ELR (cell line): ENCODE data around the gene BTG2.

Source experiments
- DNase-seq: peaks from one replicate; pipeline ENCODE4 v3.0.0-alpha.2; 2015; ENCODE audit warnings: low read depth

BTG2 gene

DNA sequence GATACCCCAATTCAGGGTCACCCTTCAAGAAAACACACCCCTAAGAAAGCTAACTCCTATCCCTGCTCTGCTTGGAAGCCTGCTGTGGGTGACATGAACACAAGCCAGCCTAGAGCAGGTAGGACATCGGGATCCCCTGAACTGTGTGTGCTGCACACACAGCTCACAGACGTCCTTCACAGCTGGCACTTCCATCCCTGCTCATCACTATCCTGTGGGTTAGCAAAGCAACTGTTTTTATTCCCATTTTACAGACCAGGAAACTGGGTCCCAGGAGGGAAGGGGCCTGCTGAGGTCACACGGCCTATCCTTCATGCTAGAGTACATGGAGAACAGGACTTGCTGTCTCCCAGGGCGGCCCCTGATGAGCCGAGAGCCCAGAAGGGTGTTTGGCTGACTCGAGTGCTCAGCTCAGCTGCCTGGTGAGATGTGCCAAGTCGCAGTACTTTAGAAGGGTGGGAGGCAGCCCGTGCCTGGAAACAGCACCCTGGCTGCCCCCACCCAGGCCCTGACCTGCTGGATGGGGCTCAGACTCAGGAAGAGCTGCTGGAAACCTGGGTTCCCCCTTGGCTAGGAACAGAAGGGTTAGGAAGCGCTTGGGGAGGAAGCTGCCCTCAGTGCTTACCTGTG, 28.3 kb upstream of the BTG2 start:
- DNase-seq = no peak

DNA sequence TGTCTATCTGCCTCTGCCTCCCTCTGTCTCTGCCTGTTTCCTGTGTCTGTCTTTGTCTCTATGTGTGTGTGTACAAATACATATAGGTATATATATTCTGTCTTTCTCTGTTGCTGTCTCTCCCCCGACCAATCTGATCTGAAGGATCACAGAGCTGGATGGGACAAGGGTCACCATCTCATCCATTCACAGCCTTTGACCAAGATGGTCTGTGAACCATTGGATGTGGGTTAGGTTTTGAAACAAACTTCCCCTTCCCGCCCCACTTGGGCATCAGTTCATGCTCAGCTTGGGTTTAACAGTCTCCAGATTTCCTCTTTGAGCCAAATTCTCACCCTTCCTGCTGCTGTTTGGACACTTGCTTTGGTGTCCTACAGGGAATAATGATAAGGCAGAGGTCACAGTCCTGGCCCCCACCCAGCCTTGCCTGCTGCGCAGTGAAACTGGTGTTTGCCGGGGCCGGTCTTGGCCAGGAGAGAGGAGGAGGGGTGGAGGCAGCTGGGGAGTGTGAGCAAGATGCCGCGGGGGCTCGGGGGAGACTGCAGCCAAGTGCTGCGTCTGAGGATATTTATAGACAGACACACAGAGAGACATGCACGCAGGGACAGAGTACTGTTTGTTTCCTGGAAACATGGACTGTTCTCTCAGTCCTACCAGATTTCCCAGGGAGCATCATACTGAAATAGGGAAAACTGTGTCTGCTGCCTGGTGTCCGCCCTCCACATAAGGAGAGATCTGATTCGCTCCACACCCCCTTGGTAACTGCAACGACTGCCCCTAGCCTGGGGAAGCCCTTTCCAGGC, 27.0 kb upstream of the BTG2 start:
- peak; percentile 57 for DNase-seq

DNA sequence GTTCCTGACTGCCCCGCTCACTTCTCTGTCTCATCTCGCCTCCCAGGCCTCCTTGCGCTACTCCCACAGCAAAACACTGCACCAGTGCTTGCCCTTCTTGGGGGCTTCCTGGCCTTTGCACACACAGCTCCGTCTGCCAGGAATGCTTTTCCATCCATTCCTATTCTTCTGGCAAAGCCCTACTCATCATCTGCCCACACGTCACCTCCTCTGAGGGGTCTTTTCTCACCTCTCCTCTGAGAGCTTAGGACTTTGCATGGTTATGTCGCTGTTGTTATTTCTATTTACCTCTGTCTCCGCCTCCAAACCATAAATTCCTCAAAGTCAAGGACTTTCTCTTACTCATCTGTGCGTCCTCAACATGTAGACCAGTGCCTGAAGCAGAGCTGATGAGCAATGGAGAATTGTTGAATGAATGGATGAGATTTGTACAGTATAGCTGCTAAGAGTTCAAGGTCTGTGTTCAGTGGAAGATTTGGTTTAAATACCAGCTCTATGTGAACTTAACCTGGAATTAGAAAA, 26.4 kb upstream of the BTG2 start:
- DNase-seq = peak; percentile 21

DNA sequence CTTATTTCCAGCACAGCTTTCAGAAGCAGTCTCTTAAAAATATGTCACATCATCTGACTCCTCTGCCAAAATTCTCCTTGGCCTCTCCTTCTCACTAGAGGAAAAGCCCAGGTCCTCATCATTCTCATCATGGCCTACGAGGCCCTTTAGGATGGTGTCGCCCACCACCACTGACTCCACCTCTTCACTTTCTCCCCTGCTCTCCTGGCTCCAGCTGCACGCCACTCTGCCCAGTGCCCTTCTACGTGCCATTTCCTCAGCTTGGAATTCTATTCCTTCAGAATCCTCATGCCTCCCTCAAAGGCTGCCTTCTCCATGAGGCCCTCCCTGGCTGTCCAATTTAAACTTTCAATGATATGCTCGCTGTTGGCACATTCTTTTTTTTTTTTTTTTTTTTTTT, 25.3 kb upstream of the BTG2 start:
- no peak for DNase-seq

DNA sequence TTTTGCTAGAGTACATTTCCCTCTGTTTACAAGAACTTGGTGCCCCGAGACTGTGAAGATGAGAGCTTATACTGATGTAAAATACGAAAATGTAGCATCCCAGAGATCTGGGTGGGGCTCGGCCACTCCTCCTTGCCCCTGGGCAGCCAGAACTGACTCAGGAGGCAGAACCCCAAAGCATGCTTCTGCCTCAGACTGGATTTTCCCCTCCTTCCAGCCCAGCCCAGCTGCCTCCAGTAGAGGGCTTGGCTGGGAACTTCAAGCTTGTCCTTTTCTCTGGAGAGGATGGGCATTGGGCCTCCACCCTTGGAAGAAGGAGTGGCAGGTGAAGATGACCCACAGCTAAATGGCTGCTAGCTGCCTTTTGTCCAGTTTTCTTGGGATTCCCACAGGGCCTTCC, 24.3 kb upstream of the BTG2 start:
- peak; percentile 59 for DNase-seq

DNA sequence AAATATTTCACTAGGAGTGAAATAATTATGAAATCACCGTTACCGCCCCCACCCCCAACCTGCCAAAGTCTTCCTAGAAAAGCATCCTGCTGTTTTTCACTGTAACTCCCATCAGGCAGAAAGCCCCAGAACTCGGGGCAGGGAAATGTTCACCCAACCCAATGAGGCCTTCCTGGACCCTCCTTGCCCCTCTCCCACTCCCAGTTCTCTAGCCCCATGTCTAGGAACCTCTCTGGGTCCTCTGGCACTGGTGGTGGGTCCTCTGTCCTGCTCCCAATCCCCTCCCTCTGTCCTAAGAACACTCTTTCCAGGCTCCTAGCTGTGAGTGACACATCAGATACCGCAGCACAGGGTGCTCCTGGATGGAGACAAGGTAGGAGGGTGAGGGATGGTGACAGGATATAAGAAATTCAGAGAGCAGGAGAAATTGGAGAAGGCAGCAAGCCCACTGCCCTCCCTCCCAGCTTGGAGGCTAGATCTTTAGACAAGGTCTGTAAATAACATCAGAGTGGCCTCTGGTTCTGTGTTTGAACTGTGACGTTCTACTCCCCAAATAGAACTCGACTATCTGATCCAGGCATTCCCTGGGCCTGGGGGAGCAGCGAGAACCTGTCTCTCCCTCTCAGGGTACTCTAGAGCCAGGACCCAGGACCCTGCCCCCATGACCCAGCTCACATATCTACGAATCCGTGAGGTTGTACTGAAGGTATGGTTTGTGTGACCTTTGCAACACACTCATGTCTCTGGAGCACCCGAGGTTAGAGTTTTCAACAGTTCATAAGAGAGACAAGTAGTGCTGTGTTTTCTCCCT, 23.3 kb upstream of the BTG2 start:
- no peak for DNase-seq

DNA sequence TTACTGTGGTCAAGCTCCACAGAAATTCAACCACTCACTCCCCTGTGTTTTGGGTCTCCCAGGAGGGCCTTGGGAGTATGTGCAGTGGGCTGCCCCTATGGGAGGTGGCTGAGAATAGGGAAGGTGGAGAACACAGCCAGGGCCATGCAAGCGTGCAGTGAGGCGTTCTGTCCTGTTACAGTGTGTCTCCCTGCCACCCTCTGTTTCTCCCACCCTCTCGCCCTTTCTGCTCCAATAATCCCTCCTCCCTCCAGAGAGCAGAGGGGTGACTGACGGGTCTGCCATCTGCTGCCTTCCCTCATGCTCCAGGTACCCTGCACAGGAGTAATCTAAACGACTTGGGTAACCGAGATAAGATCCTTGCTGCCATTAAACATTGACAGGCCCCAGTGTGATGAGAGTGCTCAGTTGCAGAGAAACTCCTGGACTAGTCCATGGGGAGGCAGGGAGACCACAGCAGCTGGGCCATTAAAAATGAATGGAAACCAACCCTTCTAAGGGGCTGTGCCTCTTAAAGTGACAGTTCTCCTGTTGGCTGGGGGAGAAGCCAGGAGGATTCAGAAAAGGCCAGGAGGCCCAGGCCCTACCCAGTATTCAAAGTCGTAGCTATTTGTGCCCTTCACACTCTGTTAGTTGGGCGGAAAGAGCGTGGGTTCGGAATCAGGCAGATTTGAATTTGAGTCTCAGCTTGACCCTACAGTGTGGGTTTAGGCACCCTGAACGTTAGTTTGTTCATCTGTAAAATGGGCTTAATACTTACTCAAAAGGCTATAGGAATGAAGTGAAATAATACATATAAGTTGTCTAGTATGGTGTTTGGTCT, 22.4 kb upstream of the BTG2 start:
- DNase-seq = no peak

DNA sequence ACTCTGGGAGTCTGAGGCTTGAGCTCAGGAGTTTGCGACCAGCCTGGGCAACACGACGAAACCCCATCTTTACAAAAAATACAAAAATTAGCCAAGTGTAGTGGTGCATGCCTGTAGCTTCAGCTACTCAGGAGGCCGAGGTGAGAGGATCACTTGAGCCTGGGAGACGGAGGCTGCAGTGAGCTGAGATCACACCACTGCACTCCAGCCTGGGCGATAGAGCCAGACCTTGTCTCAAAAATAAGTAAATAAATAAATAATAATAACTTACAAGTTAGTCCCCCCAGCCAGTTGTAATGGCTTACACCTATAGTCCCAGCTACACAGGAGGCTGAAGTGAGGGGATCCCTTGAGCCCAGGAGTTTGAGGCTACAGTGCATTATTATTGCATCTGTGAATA, 21.7 kb upstream of the BTG2 start:
- no peak for DNase-seq

DNA sequence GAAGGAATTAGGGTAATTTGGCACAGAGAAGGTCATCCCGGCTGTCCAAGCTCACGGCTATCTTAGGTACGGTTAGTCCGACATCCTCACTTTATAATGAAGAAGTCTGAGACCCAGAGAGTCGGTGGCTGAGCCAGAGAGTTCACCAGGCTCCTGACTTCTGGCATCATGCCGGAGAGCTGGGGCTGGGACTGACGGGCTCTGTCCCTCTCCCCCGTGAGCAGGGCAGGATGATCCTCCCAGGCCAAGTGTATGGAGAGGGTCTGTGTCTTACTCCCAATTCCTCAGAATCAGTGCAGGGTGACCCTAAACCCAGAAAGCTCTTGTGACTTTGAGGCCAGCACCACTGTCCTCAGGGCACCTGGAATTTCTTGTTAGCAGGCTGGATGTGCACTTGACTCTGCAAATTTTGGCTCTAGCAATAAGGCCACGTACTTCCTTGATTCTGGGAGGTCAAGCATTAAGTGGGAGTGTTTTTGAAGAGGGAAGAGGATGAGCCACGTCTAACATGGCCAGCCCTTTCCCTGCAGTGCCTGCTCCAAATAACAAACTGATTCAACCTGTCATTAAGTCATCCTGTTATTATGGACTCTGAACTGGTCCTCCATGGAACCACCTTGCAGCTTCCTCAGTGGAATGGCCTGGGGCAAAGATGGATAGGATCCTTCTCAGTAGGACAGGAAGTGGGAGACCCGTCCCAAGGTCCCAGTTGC, 20.8 kb upstream of the BTG2 start:
- DNase-seq = no peak

DNA sequence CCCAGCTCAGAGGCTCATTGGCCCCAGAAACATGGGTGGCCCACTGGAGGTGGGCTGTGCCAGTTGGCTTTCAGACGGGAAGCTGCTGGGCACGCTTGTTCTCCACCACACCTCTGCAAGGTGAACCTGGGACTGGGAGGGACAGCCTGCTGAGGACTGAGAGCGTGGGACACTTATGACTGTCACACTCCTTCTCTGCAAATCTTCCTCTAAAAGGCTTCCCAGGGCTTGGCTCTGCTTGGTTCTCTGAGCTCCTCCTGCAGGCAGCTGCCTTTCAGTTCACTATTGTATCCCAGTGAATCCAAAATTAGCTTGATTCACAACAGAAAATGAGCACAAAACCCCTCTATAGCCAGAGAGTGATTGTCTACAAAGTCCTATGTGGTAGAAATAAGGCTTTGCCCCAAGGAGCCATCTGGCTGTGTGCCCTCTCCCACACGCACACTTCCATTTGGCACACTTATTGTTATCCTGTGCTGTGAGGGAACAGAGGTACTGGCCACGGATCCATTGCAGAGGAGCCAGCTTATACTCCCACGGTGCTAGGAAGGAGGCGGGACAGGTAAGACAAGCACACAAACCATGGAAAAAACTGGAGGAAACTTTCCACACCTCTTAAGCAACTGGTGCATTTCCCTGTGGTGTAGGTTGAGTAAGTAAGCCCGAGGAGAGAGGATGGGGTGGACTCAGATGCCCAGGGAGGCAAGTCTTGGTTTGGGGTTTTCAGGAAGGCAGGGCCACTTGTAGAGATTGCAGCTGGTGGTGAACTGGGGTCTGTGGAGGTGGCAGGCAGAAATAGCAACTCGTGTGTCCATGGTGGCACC, 18.9 kb upstream of the BTG2 start:
- DNase-seq = no peak

DNA sequence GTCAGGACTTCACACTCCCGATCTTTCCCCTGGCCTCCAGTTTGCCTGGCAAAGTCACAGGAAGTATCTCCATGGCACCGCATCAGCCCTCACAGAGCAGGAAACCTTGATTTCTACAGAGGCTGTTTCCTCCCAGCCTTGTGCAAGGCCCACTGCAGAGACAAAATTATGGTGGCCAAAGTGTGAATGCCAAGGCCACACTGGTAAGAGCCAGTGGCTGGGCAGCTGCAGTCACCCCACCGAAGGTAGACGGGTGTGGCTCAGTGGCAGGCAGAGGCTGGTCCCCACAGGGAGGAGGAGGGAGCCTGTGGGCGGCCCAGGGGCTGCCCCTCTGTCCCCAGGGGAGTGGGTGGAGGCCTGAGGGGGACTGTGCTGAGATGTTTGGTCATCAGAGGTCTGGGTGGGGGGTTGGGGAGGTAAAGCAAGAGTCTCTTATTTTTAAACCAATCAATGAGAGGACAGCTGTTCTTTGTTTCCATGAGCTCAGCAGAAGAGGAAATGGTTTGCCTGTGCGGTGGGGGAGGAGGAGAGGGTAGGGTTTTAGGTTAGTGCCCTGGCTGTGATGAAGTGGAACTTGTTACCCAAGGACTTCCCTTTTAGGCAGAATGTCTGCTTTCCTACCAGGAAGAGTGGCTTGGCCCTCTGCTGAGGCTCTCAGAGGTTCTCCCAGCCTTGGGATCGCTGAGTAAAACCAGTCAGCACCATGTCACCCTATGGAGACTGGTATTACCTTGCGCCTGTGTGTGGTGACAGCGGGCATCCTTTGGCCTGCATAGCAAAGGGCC, 18.0 kb upstream of the BTG2 start:
- no peak for DNase-seq

DNA sequence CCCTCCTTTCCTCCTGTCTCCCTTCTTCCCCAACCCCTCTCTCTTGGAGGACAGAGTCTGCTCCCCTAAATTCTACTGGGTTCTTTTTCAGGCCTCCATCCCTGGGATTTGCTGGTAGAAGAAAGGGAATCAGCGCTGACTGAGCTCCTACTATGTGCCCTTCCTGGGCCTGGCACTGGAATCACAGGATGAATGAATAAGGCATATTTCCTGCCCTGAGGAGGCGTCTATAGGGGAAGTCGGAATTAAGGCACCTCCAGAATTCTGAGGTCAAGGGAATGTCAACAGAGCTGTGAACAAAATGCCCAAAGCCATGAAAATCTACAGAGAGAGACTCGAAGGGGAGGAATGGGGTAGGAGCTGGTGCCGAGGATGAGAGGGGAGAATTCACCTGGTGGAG, 17.4 kb upstream of the BTG2 start:
- DNase-seq = no peak

DNA sequence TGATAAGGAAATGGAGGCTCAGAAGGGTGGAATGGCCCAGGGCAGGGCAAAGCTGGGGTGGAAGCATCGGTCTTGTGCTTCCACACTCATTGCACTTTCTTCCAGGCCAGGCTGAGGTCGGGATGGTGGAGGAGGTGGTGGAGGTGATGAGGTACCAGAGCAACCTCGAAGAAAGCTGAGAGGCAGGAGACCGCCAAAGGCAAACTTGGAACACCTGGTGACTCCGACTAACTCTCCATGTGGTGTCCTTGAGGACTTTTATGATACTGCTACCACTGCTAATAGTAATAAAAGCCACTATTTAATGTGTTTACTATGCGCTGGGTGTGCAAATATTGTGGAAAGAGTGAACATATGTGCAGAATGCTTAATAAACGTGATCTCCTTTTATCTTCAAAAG, 16.9 kb upstream of the BTG2 start:
- no peak for DNase-seq

DNA sequence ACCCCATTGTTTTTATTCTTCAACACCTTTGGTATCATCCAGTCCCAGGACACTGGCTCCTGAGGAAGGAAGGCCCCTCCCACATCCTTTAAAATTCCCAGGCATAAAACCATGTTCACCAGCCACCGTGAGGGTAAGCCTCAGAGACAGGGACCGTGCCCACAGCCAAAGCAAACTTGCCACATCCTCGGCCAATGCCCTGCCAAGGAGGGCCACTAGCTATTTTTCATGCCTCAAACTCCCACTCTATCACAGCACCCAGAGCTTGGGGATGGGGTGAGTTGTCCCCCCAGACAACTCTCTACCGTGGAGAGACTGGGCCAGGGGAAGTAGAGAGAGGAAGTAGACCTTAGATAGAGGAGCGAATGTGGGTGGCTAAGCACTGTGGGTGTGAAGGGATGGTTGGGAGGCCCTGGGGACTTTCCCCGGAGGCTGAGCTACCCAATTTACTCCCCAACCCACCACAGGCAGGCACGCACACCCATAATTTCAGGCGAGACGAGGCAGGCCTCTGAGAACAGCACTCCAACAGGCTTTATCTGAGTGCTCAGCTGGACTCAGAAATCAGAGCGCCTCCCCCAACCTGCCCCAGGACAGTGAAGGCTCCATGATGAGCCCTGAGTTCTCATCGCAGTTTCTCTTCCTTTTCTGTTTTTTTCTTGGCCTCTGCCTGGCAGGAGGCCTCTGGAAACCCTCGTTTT, 15.9 kb upstream of the BTG2 start:
- DNase-seq = no peak

DNA sequence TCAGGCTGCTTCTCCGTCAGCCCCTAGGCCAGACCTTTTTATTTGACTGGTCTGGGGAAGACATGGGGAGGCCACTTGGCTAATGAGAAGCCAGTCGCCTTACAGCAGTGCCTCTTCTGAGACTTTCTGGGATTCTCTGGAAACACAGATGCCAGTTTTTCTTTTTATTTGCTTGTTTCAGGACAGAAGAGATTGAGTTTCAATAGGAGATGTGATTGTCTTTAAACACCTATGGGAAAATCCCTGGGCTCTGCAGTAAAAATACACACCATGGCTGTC, 15.4 kb upstream of the BTG2 start:
- no peak for DNase-seq

DNA sequence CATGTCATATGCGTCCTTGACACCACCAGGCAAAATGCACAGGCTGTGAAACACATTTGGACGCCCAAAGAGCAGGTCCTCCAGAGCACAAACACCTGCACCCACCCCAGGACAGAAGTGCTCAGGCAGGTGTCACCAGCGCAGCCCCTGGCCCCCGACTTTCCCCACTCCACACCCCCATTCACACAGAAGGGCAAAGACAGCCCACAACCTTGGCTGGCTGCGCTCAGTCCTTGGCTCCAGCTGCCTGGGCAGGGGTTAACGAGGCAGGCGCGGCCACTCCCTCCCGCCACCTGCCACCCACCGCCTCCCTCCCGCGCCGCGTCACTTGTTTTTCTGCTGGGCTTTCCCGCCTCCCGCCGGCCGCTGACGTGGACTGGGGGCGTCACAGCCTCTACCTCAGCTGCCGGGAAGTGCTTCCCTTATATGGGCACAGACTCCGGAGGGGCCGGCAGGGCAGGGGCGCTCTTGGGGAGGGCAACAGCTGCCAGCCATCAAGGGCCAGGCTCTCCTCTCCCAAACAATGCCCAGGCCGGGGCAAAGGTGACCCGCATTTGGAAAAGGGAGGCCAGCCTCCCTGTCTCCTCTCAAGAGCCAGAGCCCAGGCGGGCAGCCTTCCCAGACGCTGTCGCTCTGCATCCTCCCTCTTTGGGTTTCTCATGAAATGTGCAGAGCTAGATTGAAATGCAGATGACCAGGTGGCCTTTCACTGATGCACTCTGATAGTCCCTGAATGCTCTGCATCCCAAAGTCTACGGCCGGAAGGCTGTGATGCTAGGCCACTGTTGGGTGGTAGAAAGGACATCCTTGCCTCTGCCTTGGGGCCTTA, 14.8 kb upstream of the BTG2 start:
- DNase-seq = peak; percentile 20

DNA sequence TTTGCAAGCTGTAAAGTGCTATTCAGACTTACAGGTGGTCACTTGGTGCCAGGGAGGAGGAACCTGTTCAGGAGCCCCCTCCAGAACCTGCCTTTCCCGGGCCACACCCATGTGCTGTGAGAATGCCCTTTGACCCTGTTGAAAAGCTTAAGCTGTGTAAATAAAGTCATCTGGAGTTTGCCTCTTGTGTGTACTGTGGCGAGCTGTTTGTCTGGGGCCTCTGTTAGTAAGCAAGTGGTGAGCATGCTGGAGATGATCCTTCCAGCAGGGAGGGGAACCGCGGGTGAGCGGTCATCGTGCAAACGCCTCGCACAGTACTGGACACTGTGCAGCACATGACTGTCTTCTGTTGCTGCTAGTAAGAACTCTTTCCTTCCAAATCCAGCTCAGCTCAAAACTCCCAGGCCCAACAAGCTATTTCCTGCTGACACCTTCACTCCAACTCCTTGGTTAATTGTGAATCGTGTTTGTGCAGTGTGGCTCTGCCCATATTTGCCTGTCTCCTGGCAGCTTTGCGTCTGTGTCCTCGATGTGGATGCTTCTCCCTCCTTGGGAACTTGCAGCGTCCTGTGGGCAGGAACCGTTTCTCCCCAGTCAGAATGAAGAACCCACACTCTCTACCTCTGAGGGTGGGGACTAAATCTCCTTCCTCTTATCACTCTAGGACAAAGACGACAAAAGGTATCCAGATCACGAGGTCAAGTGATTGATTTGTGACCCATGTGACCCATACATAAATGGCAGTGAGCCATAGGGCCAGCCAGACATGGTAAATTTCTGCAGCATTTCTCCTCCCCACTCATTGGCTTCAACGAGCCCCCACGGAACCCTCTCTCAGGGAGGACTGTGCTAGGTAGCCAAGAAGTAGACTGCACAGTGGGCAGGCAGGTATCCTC, 13.9 kb upstream of the BTG2 start:
- no peak for DNase-seq
